ENCODE data around the gene BPNT1.

- TF ChIP-seq EZH2 (IDR thresholded peaks at IDR 0.05; ENCODE audit: borderline replicate concordance, low read depth, low read length, severe bottlenecking) = no peak
- TF ChIP-seq FOS (IDR thresholded peaks at IDR 0.05; ENCODE audit: borderline replicate concordance, insufficient read depth, low read length) = no peak
- TF ChIP-seq POLR2A (IDR thresholded peaks at IDR 0.05; ENCODE audit: low read depth, low read length) = no peak
Measured at GRCh38 chr1:220038640-220039039, 50.9 kb downstream of the BPNT1 start.

Data from endothelial cell of umbilical vein (primary cell).